Glutamatergic neuron (in vitro differentiated cells): ENCODE measurements around the gene CTLA4. TPM values are rescaled to one million over a fixed set of nuclear protein-coding genes. Genes with fewer than 3 reads are reported as not detected.

Source experiments
- DNase-seq: peaks from one replicate; pipeline ENCODE4 v3.0.0; 2022
- H3K27ac Mint-ChIP-seq: one replicate; pipeline ENCODE4 v1.8.0; 2020; ENCODE audit warnings: mild to moderate bottlenecking, mixed read lengths, inconsistent platforms; ENCODE audit not compliant: unreplicated experiment
- H3K27me3 Mint-ChIP-seq: one replicate; pipeline ENCODE4 v1.8.0; 2020; ENCODE audit warnings: mild to moderate bottlenecking, moderate library complexity, mixed read lengths, inconsistent platforms; ENCODE audit not compliant: unreplicated experiment
- H3K36me3 Mint-ChIP-seq: one replicate; pipeline ENCODE4 v1.8.0; 2020; ENCODE audit warnings: mild to moderate bottlenecking, mixed read lengths, inconsistent platforms; ENCODE audit not compliant: unreplicated experiment
- H3K4me1 Mint-ChIP-seq: one replicate; pipeline ENCODE4 v1.8.0; 2020; ENCODE audit warnings: mild to moderate bottlenecking, low read depth, mixed read lengths, inconsistent platforms; ENCODE audit not compliant: unreplicated experiment
- H3K4me3 Mint-ChIP-seq: one replicate; pipeline ENCODE4 v1.8.0; 2020; ENCODE audit warnings: mild to moderate bottlenecking, mixed read lengths, inconsistent platforms; ENCODE audit not compliant: unreplicated experiment
- H3K9me3 Mint-ChIP-seq: one replicate; pipeline ENCODE4 v1.8.0; 2020; ENCODE audit warnings: mild to moderate bottlenecking, moderate library complexity, mixed read lengths, inconsistent platforms; ENCODE audit not compliant: unreplicated experiment
- total RNA-seq: library from RNA; stranded (reverse); fragmentation: NEBNext Ultra II Directional; extraction: Animal tissue kit (Norgen Biotek cat#: 25700); gene quantifications from one replicate; pipeline ENCODE4 v1.2.1, GENCODE V29; 2021; ENCODE audit not compliant: unreplicated experiment
- TF ChIP-seq, protein P1 (sequence below): fragments of 200-600 bp; sonication (generic); IDR thresholded peaks from one replicate; pipeline ENCODE4 v1.5.0; 2021; ENCODE audit not compliant: partially characterized antibody, unreplicated experiment

The CTLA4 gene
- total RNA-seq, 1 donor from 2014 or later: not detected

GRCh38 chr2:203889944-203890343 lies 22.4 kb downstream of the CTLA4 start:
- TF ChIP-seq, protein P1, sequence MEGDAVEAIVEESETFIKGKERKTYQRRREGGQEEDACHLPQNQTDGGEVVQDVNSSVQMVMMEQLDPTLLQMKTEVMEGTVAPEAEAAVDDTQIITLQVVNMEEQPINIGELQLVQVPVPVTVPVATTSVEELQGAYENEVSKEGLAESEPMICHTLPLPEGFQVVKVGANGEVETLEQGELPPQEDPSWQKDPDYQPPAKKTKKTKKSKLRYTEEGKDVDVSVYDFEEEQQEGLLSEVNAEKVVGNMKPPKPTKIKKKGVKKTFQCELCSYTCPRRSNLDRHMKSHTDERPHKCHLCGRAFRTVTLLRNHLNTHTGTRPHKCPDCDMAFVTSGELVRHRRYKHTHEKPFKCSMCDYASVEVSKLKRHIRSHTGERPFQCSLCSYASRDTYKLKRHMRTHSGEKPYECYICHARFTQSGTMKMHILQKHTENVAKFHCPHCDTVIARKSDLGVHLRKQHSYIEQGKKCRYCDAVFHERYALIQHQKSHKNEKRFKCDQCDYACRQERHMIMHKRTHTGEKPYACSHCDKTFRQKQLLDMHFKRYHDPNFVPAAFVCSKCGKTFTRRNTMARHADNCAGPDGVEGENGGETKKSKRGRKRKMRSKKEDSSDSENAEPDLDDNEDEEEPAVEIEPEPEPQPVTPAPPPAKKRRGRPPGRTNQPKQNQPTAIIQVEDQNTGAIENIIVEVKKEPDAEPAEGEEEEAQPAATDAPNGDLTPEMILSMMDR: no peak
- Mint-ChIP-seq H3K4me1 (no peaks in the 10 kb centered on the region), H3K27ac (no peak overlapping the region), H3K9me3 (no peaks in the 10 kb centered on the region), H3K27me3 (peaks cover 2% of the 10 kb centered on the region), H3K4me3 (no peak overlapping the region), H3K36me3 (no peaks in the 10 kb centered on the region)
- DNase-seq: no peak

GRCh38 chr2:203890733-203891132 lies 23.2 kb downstream of the CTLA4 start:
- TF ChIP-seq, protein P1: no peak
- H3K9me3 Mint-ChIP-seq: no peaks in the 10 kb centered on the region

DNA sequence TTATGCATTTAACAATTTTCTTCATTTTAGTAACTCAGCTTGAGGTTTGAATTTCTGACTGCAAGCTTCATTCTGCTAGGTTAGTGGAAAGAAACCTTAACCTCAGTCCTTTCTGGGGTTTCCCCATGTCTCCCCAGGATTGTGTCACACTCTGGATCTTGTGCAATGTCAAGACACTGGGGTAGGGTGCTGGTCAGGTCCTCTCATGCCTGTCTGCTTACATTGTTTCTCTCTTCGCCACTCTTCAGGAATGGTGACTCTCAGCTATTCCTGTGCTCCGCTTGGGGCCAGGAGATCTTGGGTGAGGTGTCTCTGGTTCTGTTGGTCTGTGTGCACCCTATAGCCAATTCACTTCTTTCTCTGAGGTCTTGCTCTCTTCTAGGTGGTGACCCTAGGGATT lies 23.9 kb downstream of the CTLA4 start:
- no peak overlapping the region for H3K4me3 Mint-ChIP-seq
- H3K4me1 Mint-ChIP-seq: no peaks in the 10 kb centered on the region
- peaks cover 2% of the 10 kb centered on the region for H3K27me3 Mint-ChIP-seq
- H3K27ac Mint-ChIP-seq: no peak overlapping the region
- H3K36me3 Mint-ChIP-seq: no peaks in the 10 kb centered on the region
- DNase-seq: no peak
- no peaks in the 10 kb centered on the region for H3K9me3 Mint-ChIP-seq
- TF ChIP-seq, protein P1: no peak

More at GRCh38 chr2:203890733-203891132, 23.2 kb downstream of the CTLA4 start:
- no peaks in the 10 kb centered on the region for H3K36me3 Mint-ChIP-seq
- no peak for DNase-seq
- peaks cover 2% of the 10 kb centered on the region for H3K27me3 Mint-ChIP-seq
- H3K4me3 Mint-ChIP-seq: no peak overlapping the region
- H3K27ac Mint-ChIP-seq: no peak overlapping the region
- H3K4me1 Mint-ChIP-seq: no peaks in the 10 kb centered on the region

DNA sequence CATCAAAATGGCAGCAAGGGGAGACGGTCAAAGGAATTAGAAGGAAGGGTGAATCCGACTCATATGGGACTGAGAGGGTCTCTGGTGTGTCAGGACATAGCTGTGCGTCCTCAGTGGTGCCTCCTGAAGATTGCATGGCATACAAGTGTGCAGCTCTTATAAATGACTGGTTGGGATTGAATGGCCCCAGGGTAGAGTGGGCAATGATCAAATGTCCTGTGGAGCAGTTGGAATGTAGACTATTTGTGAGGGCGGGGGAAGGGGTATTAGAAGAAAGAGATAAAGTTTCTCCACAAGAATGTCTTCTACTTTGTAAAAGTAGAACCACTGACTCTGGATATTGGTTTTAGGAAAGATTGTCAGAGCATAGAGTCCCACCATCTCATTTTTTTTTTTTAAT lies 24.6 kb downstream of the CTLA4 start:
- Mint-ChIP-seq H3K36me3 (no peaks in the 10 kb centered on the region), H3K9me3 (no peaks in the 10 kb centered on the region), H3K4me1 (no peaks in the 10 kb centered on the region), H3K27me3 (peaks cover 2% of the 10 kb centered on the region), H3K27ac (no peak overlapping the region), H3K4me3 (no peak overlapping the region)
- TF ChIP-seq, protein P1: no peak
- DNase-seq: no peak

- TF ChIP-seq, protein P1: no peak
- Mint-ChIP-seq H3K4me1 (no peaks in the 10 kb centered on the region), H3K9me3 (no peaks in the 10 kb centered on the region), H3K36me3 (no peaks in the 10 kb centered on the region), H3K4me3 (no peak overlapping the region), H3K27me3 (peaks cover 2% of the 10 kb centered on the region), H3K27ac (no peak overlapping the region)
- DNase-seq: no peak
Observed at GRCh38 chr2:203893401-203893800, 25.8 kb downstream of the CTLA4 start.
